Kidney (tissue), 14 donors: ENCODE data around the gene SORD. TPM values are rescaled to one million over a fixed set of nuclear protein-coding genes. Genes with fewer than 3 reads are reported as not detected.

Experiments
- DNase-seq, 5 donors: peaks; one replicate each; pipeline ENCODE4 v3.0.0-alpha.2; 2013 to 2020
- FAIRE-seq: peaks from 2 replicates; lab custom pipeline; 2012; peaks lifted over from hg19 to GRCh38; lab: Jason Lieb, UNC
- H3K27ac ChIP-seq, 2 donors: one replicate each; pipeline ENCODE4 v1.7.0; 2013; ENCODE audit warnings: low read depth in 2 of 2, low read length in 2 of 2, inconsistent platforms in 1 of 2
- H3K27me3 ChIP-seq: one replicate; pipeline ENCODE4 v1.7.1; 2013; ENCODE audit warnings: low read length, inconsistent platforms; ENCODE audit not compliant: control insufficient read depth, insufficient read depth
- H3K36me3 ChIP-seq, 3 donors: one replicate each; pipeline versions ENCODE4 v1.7.0 to v1.7.1; 2013; ENCODE audit warnings: low read length in 3 of 3, control low read depth in 1 of 3, inconsistent platforms in 1 of 3; ENCODE audit not compliant: insufficient read depth in 3 of 3, control insufficient read depth in 2 of 3
- H3K4me1 ChIP-seq, 3 donors: one replicate each; pipeline versions ENCODE4 v1.7.0 to v1.7.1; 2013; ENCODE audit warnings: low read length in 3 of 3, inconsistent platforms in 1 of 3, low read depth in 1 of 3; ENCODE audit not compliant: control insufficient read depth in 2 of 3, insufficient read depth in 2 of 3
- H3K4me3 ChIP-seq, 3 donors: one replicate each; pipeline versions ENCODE4 v1.7.0 to v1.8.1; 2013; ENCODE audit warnings: low read length in 3 of 3, control low read depth in 1 of 3, inconsistent platforms in 1 of 3
- H3K9ac ChIP-seq, 3 donors: one replicate each; pipeline versions ENCODE4 v1.7.0 to v1.7.1; 2013; ENCODE audit warnings: low read length in 3 of 3, control low read depth in 1 of 3, inconsistent platforms in 1 of 3
- H3K9me3 ChIP-seq, 3 donors: one replicate each; pipeline versions ENCODE4 v1.7.0 to v1.7.1; 2013; ENCODE audit warnings: low read length in 3 of 3, control low read depth in 1 of 3, inconsistent platforms in 1 of 3; ENCODE audit not compliant: control insufficient read depth in 2 of 3, insufficient read depth in 1 of 3
- CTCF ChIP-seq: IDR thresholded peaks from 3 replicates; pipeline ENCODE4 v1.5.1; 2012; ENCODE audit warnings: mild to moderate bottlenecking, moderate library complexity, borderline replicate concordance; ENCODE audit not compliant: insufficient read depth; ENCODE audit errors: extremely low read depth
- intact Hi-C: fragments of 100-400 bp; cut with DNase I; formaldehyde crosslinking; loops from one replicate; pipeline ENCODE4 v1.11.1; 2022
- polyA plus RNA-seq: library from polyadenylated mRNA; stranded (reverse); fragments of 350-450 nt; fragmentation: Illumina TruSeq; extraction: RNeasy Lipid Tissue Mini Kit (QIAGEN cat#74804); gene quantifications from one replicate; pipeline ENCODE4 v1.2.3, GENCODE V29; 2014; ENCODE audit warnings: low read depth, low replicate concordance; ENCODE audit not compliant: insufficient read depth
- total RNA-seq: library from RNA; stranded (reverse); fragmentation: NEBNext Ultra II Directional; extraction: Animal tissue kit (Norgen Biotek cat#: 25700); gene quantifications from one replicate; pipeline ENCODE4 v1.2.1, GENCODE V29; 2021
- donor health status: control.
- donor health status: control.
- donor health status: control.
- donor health status: control.
- donor health status: control.
- donor health status: DM: yes; HTN: yes; CAD: no.
- donor health status: Normal renal cell carcinoma (clear cell type).

SORD gene
- total and polyA plus RNA-seq, 2 donors from 2014 or later = 14.2 to 83.0 TPM

GRCh38 chr15:45118996-45119395, 96.0 kb downstream of the SORD start:
- intact Hi-C loops = no loop called here
- Histone ChIP-seq H3K9me3 (no peaks in the 10 kb centered on the region), H3K9ac (no peak overlapping the region), H3K27ac (no peak overlapping the region), H3K4me1 (peaks cover 0 to 22% (median 0%) of the 10 kb centered on the region in 3 donors), H3K4me3 (no peak overlapping the region), H3K36me3 (no peaks in the 10 kb centered on the region), H3K27me3 (peaks cover 36% of the 10 kb centered on the region)
- DNase-seq = peak in 1 of 5 donors; percentile 24
- no peak for FAIRE-seq
- TF ChIP-seq CTCF = no peak

DNA sequence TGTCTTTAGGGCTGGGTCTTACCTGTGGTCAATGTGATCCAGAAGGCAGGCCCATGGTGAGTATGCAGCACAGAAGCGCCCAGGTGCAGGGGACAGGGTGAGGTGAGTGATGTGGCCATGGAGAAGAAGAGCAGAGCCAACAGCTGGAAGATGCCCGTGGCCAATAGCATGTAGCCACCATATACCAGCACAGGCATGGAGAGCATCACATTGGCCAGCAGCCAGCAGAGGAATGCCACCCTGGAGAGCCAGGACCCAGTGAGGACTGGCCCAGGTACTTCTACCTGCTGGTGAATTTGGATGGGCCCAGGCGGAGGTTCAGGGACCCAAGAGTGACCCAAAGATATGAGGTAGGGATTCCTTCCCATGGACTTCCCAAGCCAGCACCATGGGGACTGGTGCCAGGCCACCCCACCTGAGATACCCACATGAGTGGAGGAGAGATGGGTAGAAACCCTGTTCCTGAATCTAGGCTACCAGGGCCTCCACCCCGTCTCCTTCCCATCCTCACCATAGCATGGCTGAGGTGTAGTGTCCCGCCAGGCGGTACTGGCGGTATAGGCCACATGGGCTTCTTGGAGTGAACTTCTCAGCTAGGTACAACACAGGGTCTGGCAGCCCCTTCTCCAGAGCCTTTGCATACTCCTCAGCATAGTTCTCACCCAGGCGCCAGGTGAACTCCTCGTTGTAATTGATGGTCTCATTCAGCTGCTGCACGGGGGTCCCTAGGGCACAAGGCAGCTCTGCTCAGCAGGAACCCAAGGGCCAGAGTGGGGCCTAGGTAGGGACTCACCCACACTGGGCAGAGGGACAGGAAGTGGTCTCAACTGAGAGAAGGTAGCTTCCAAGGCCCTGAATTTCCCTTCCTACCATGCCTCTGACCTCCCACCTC, 97.3 kb downstream of the SORD start:
- intact Hi-C loops = no loop called here
- Histone ChIP-seq H3K36me3 (no peaks in the 10 kb centered on the region), H3K9me3 (no peaks in the 10 kb centered on the region), H3K9ac (no peak overlapping the region), H3K4me1 (peaks cover 0 to 14% (median 0%) of the 10 kb centered on the region in 3 donors), H3K27me3 (peaks cover 24% of the 10 kb centered on the region), H3K4me3 (no peak overlapping the region), H3K27ac (no peak overlapping the region)
- peak in 1 of 5 donors; percentile 45 for DNase-seq
- no peak for TF ChIP-seq CTCF
- no peak for FAIRE-seq

GRCh38 chr15:45121020-45121419, 98.0 kb downstream of the SORD start:
- no peak overlapping the region for H3K27ac ChIP-seq

More at GRCh38 chr15:45121020-45121419, 98.0 kb downstream of the SORD start:
- FAIRE-seq (no peak), DNase-seq (peak in 1 of 5 donors; percentile 41)
- Histone ChIP-seq H3K9me3 (no peaks in the 10 kb centered on the region), H3K36me3 (no peaks in the 10 kb centered on the region), H3K4me3 (no peak overlapping the region), H3K4me1 (peaks cover 0 to 14% (median 0%) of the 10 kb centered on the region in 3 donors), H3K9ac (no peak overlapping the region), H3K27me3 (peaks cover 19% of the 10 kb centered on the region)
- TF ChIP-seq CTCF = no peak
- intact Hi-C loops = no loop called here
